Activated CD4-positive, CD25-positive, alpha-beta regulatory T cell treated with anti-CD3 and anti-CD28 coated beads, Interleukin-2, amount 50 U/mL, for 24 hours (primary cell): ENCODE data around the gene PRSS22.
"Not testable (repeated sequence)": the region's sequence is repeated elsewhere in the genome, so short reads cannot be mapped to it uniquely, and the experiment has no call there.

Experiments
- ATAC-seq, 2 donors: fragments of 150-1000 bp; cut with Tn5 transposase; one replicate each; pipeline ENCODE4 v1.10.0; 2021; ENCODE audit warnings: mild to moderate bottlenecking in 1 of 2, moderate library complexity in 1 of 2

PRSS22 gene

GRCh38 chr16:2857451-2858244 lies at the start of gene PRSS22:
Gene PRSS22 (minus strand): TSS chr16:2858170. CDS start chr16:2858104, 66 bp downstream.
- ATAC-seq = peak in 1 of 2 donors; percentile 18

GRCh38 chr16:2907084-2907753 lies 49.2 kb upstream of the PRSS22 start:
- not testable (repeated sequence) for ATAC-seq

- ATAC-seq = no peak
Measured at GRCh38 chr16:2905988-2906387, 48.0 kb upstream of the PRSS22 start.

GRCh38 chr16:2905241-2905987 lies 47.4 kb upstream of the PRSS22 start:
- peak; percentile 74 to 77 for ATAC-seq

GRCh38 chr16:2904922-2905240 lies 46.9 kb upstream of the PRSS22 start:
- ATAC-seq = peak; percentile 2 to 14

GRCh38 chr16:2904100-2904921 lies 46.3 kb upstream of the PRSS22 start:
- peak; percentile 61 to 69 for ATAC-seq

GRCh38 chr16:2902337-2903130 lies 44.6 kb upstream of the PRSS22 start:
- no peak for ATAC-seq

- no peak for ATAC-seq
Measured at GRCh38 chr16:2900526-2901075, 42.6 kb upstream of the PRSS22 start.

GRCh38 chr16:2899564-2900072 lies 41.6 kb upstream of the PRSS22 start:
- ATAC-seq = no peak

GRCh38 chr16:2898831-2899563 lies 41.0 kb upstream of the PRSS22 start:
- no peak for ATAC-seq

GRCh38 chr16:2897110-2897509 lies 39.1 kb upstream of the PRSS22 start:
- ATAC-seq = peak; percentile 58 to 75

GRCh38 chr16:2896480-2897010 lies 38.6 kb upstream of the PRSS22 start:
- no peak for ATAC-seq

- no peak for ATAC-seq
Measured at GRCh38 chr16:2895813-2896212, 37.8 kb upstream of the PRSS22 start.

GRCh38 chr16:2894231-2894630 lies 36.3 kb upstream of the PRSS22 start:
- ATAC-seq = no peak

GRCh38 chr16:2884041-2884451 lies 26.1 kb upstream of the PRSS22 start:
- ATAC-seq = no peak

- ATAC-seq = no peak
Measured at GRCh38 chr16:2883458-2883908, 25.5 kb upstream of the PRSS22 start.

GRCh38 chr16:2882650-2883457 lies 24.9 kb upstream of the PRSS22 start, which contains the start of gene FLYWCH2:
Gene FLYWCH2 (plus strand): TSS chr16:2883215. CDS start chr16:2896450, 13,235 bp downstream.
- peak; percentile 94 for ATAC-seq

GRCh38 chr16:2881783-2882649 lies 24.0 kb upstream of the PRSS22 start:
- ATAC-seq = no peak
